Vagina (tissue), 2 donors: ENCODE results near the gene TRIM58. TPM values are rescaled to one million over a fixed set of nuclear protein-coding genes. Genes with fewer than 3 reads are reported as not detected.

ENCODE experiments used
- DNase-seq, 2 donors: peaks; one replicate each; pipeline ENCODE4 v3.0.0-alpha.2; 2017; ENCODE audit errors: extremely low spot score in 2 of 2
- H3K27ac ChIP-seq: fragments of 200-600 bp; sonication (generic); one replicate; pipeline ENCODE4 v1.5.1; 2019
- H3K27me3 ChIP-seq: fragments of 200-600 bp; sonication (generic); one replicate; pipeline ENCODE4 v1.5.1; 2019
- H3K36me3 ChIP-seq, 2 donors: fragments of 200-600 bp; sonication (generic); one replicate each; pipeline ENCODE4 v1.5.1; 2017 to 2019
- H3K4me1 ChIP-seq: fragments of 200-600 bp; sonication (generic); one replicate; pipeline ENCODE4 v1.5.1; 2019
- H3K4me3 ChIP-seq, 2 donors: fragments of 200-600 bp; sonication (generic); 1 replicate in 1 of 2; 2 replicates in 1 of 2; pipeline ENCODE4 v1.5.1; 2016 to 2019
- H3K9me3 ChIP-seq: fragments of 200-600 bp; sonication (generic); one replicate; pipeline ENCODE4 v1.5.1; 2019
- POLR2A ChIP-seq, 2 donors: fragments of 450-650 bp; IDR thresholded peaks; one replicate each; pipeline ENCODE4 v1.6.1; 2017; ENCODE audit warnings: antibody characterized with exemption in 2 of 2, mild to moderate bottlenecking in 2 of 2, moderate library complexity in 2 of 2
- POLR2AphosphoS5 ChIP-seq, 2 donors: sonication (generic); formaldehyde crosslinking; IDR thresholded peaks; one replicate each; pipeline ENCODE4 v1.9.0; 2017; ENCODE audit warnings: antibody characterized with exemption in 2 of 2, mild to moderate bottlenecking in 2 of 2, low read depth in 1 of 2; ENCODE audit not compliant: insufficient read depth in 1 of 2
- intact Hi-C: fragments of 100-400 bp; cut with DNase I; formaldehyde crosslinking; loops from one replicate; pipeline ENCODE4 v1.15.1; 2023
- total RNA-seq: library from RNA; depleted of rRNA; stranded (reverse); fragments of >200 nt; gene quantifications from one replicate; pipeline ENCODE4 v1.2.3, GENCODE V29; 2016
- TF ChIP-seq, protein P1 (sequence below), 3 experiments: fragments of 450-650 bp in 2 of 3; fragments of 200-600 bp in 1 of 3; sonication (generic) in 1 of 3; IDR thresholded peaks; one replicate each; pipeline ENCODE4 v1.5.1; 2017 to 2019; ENCODE audit warnings: antibody characterized with exemption in 3 of 3, mild to moderate bottlenecking in 2 of 3, moderate library complexity in 2 of 3

TRIM58 gene
- total RNA-seq, 1 donor from 2014 or later, result 4.7 TPM

DNA sequence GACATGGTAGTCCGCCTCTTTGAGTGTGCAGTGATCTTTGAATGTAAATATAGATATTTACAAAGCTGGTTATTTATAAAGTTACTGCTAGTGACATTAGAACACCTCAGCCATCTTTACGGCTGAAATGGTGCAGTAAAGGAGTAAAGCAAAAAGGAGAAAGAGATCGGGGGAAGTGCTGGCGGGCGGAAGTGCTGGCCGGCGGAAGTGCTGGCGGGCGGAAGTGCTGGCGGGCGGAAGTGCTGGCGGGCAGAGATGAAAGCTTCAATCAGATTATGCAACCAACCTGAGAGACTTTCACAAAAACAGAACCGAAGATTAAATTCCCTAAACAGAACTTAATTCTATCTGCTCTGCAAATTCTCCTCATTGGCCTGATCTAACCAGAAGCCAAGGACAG is 31.6 kb upstream of the TRIM58 start:
- Histone ChIP-seq H3K4me3 (no peak overlapping the region), H3K4me1 (no peaks in the 10 kb centered on the region), H3K27ac (no peak overlapping the region), H3K27me3 (no peaks in the 10 kb centered on the region), H3K9me3 (no peaks in the 10 kb centered on the region), H3K36me3 (no peaks in the 10 kb centered on the region)
- no peak for TF ChIP-seq POLR2AphosphoS5 (IDR thresholded peaks at IDR 0.05; ENCODE audit: insufficient read depth in 1 of 2, low read depth in 1 of 2)
- TF ChIP-seq POLR2A (IDR thresholded peaks at IDR 0.05), result no peak
- TF ChIP-seq, protein P1, sequence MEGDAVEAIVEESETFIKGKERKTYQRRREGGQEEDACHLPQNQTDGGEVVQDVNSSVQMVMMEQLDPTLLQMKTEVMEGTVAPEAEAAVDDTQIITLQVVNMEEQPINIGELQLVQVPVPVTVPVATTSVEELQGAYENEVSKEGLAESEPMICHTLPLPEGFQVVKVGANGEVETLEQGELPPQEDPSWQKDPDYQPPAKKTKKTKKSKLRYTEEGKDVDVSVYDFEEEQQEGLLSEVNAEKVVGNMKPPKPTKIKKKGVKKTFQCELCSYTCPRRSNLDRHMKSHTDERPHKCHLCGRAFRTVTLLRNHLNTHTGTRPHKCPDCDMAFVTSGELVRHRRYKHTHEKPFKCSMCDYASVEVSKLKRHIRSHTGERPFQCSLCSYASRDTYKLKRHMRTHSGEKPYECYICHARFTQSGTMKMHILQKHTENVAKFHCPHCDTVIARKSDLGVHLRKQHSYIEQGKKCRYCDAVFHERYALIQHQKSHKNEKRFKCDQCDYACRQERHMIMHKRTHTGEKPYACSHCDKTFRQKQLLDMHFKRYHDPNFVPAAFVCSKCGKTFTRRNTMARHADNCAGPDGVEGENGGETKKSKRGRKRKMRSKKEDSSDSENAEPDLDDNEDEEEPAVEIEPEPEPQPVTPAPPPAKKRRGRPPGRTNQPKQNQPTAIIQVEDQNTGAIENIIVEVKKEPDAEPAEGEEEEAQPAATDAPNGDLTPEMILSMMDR (IDR thresholded peaks at IDR 0.05), result no peak
- intact Hi-C loops, result no loop called here
- DNase-seq, result no peak

DNA sequence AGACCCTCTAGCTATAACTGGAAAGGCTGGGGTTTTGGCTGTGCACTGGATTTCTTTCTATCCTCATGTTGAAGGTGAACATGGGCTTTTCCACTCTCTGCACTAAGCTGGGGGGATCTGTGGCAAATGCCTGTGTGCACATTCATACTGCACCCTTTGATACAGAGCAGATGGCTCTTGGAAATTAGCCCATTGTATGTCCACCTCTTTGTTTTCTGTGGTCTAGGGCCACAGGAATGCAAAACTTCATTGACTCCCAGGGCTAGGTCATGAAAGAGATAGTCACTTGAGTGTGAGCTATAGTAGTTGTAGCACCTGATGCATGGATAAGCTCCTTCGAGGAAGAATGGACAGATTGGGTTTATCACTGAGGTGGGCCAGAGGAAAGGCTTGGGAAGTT is 27.3 kb upstream of the TRIM58 start:
- intact Hi-C loops, result no loop called here

DNA sequence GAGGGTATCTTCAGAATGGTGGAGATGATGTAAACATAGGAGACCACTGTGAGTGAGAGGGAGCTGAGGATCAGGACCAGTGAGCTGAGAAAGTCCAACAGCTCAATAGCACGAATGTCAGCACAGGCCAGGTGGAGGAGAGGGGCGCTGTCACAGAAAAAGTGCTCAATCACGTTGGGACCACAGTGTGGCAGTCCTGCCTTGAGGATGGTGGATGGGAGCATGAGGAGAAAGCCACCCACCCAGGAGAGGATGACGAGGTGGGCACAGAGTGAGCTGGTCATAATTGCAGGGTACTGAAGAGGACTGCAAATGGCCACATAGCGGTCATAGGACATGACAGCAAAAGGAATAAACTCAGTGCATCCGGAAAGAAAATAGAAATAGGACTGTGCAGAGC is 23.4 kb upstream of the TRIM58 start:
- Histone ChIP-seq H3K4me3 (no peak overlapping the region), H3K36me3 (no peaks in the 10 kb centered on the region), H3K4me1 (no peaks in the 10 kb centered on the region), H3K9me3 (no peaks in the 10 kb centered on the region), H3K27me3 (no peaks in the 10 kb centered on the region), H3K27ac (no peak overlapping the region)
- intact Hi-C loops, result no loop called here
- no peak for DNase-seq
- no peak for TF ChIP-seq POLR2AphosphoS5 (IDR thresholded peaks at IDR 0.05; ENCODE audit: insufficient read depth in 1 of 2, low read depth in 1 of 2)
- TF ChIP-seq POLR2A (IDR thresholded peaks at IDR 0.05), result no peak
- TF ChIP-seq, protein P1 (IDR thresholded peaks at IDR 0.05), result no peak

More for the DNA sequence above, 27.3 kb upstream of the TRIM58 start:
- DNase-seq, result no peak
- TF ChIP-seq POLR2AphosphoS5 (IDR thresholded peaks at IDR 0.05; ENCODE audit: insufficient read depth in 1 of 2, low read depth in 1 of 2) (no peak), POLR2A (IDR thresholded peaks at IDR 0.05) (no peak)
- TF ChIP-seq, protein P1 (IDR thresholded peaks at IDR 0.05), result no peak
- H3K4me3 ChIP-seq, result no peak overlapping the region
- no peaks in the 10 kb centered on the region for H3K4me1 ChIP-seq
- no peaks in the 10 kb centered on the region for H3K36me3 ChIP-seq
- no peaks in the 10 kb centered on the region for H3K27me3 ChIP-seq
- H3K27ac ChIP-seq, result no peak overlapping the region
- no peaks in the 10 kb centered on the region for H3K9me3 ChIP-seq

DNA sequence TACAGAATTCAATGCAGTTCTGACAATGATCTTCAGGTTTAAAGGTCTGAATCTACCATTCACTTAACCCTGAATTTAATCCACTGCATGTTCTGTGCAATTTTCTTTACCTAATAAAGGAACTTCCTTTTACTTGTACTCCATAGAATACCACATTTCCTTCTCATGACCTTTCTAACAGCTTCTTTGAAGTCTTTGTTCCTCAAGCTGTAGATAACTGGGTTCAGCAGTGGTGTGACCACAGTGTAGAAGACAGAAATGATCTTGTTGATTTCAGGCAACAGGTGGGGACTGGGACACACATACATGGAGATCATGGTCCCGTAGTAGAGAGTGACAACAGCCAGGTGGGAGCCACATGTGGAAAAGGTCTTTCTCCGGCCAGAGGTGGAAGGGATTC is 16.2 kb upstream of the TRIM58 start:
- Histone ChIP-seq H3K27me3 (no peaks in the 10 kb centered on the region), H3K4me1 (no peaks in the 10 kb centered on the region), H3K27ac (no peak overlapping the region), H3K9me3 (no peaks in the 10 kb centered on the region), H3K36me3 (no peaks in the 10 kb centered on the region), H3K4me3 (no peak overlapping the region)
- DNase-seq, result no peak
- TF ChIP-seq POLR2A (IDR thresholded peaks at IDR 0.05) (no peak), POLR2AphosphoS5 (IDR thresholded peaks at IDR 0.05; ENCODE audit: insufficient read depth in 1 of 2, low read depth in 1 of 2) (no peak)
- TF ChIP-seq, protein P1 (IDR thresholded peaks at IDR 0.05), result no peak
- intact Hi-C loops, result no loop called here

DNA sequence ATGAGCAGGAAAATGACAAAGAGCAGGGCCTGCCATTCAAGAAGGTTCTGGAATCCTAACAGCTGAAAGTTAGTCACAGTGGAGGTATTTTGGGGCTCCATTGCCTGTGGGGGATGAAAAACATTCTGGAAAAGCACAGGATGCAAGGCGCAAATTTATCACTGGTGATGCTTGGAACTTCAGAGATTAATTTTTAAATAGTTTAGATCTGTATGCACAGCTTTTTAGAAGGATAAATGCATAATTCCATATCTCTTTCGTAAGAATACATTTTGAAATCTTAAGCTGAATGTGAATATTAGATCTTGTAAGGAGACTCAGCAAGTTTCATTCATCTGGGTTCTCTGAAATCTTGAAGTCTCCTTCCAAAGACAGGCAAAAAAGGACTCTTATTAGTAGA is 15.2 kb upstream of the TRIM58 start, which contains the start of gene OR11L1:
TSS of gene OR11L1 (minus strand) at position 101 of the 400 bp plus-strand sequence. CDS start at position 101, 0 bp downstream.
- H3K4me3 ChIP-seq, result no peak within 1 kb of the TSS
- no peak for TF ChIP-seq POLR2AphosphoS5 (IDR thresholded peaks at IDR 0.05; ENCODE audit: insufficient read depth in 1 of 2, low read depth in 1 of 2)
- TF ChIP-seq, protein P1 (IDR thresholded peaks at IDR 0.05), result no peak
- no peak for TF ChIP-seq POLR2A (IDR thresholded peaks at IDR 0.05)
- DNase-seq, result no peak
- no peak within 1 kb of the TSS for H3K27ac ChIP-seq
- no peaks in the 10 kb centered on the region for H3K27me3 ChIP-seq
- H3K4me1 ChIP-seq, result no peaks in the 10 kb centered on the region
- no peaks in the 10 kb centered on the region for H3K9me3 ChIP-seq
- no peaks in the 10 kb centered on the region for H3K36me3 ChIP-seq
- intact Hi-C loops, result no loop called here
